ENCODE data around the gene EBPL.
A peak's percentile ranks its signal among the peaks of the same experiment; 100 is the strongest.

DNA sequence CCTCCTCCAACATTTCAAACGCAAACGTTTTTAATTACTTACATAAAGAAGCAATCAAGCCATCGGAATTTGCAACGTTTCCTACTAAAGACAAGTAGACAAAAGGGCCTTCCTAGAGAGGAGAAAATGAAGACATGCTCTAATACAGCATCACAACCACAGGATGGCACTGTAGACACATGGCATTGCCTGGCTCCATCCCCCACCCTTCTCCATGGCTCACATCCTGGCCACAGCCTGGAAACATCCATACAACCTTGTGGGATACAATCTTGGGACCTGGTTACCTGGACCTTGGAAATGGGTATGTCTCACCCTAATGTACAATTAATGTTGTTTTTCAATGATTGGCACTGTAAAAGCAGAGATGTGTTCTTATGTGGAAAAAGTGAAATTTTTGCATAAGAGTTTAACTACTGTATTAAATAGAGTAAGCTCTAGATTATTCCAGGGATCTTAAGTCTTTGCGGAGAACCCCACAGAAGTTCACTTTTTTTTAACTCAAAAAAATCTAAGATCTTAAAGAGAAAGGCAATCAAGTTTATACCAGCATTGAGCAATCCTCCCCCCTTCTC, 21.5 kb downstream of the EBPL start:
- TF ChIP-seq POLR2A (IDR thresholded peaks at IDR 0.05): no peak
- TF ChIP-seq, protein P1, sequence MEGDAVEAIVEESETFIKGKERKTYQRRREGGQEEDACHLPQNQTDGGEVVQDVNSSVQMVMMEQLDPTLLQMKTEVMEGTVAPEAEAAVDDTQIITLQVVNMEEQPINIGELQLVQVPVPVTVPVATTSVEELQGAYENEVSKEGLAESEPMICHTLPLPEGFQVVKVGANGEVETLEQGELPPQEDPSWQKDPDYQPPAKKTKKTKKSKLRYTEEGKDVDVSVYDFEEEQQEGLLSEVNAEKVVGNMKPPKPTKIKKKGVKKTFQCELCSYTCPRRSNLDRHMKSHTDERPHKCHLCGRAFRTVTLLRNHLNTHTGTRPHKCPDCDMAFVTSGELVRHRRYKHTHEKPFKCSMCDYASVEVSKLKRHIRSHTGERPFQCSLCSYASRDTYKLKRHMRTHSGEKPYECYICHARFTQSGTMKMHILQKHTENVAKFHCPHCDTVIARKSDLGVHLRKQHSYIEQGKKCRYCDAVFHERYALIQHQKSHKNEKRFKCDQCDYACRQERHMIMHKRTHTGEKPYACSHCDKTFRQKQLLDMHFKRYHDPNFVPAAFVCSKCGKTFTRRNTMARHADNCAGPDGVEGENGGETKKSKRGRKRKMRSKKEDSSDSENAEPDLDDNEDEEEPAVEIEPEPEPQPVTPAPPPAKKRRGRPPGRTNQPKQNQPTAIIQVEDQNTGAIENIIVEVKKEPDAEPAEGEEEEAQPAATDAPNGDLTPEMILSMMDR (IDR thresholded peaks at IDR 0.05): peak; percentile 49 to 88 (median 77)
